Right cardiac atrium (tissue), 5 donors: Measurements from ENCODE around the gene ALCAM. TPM values are rescaled to one million over a fixed set of nuclear protein-coding genes. Genes with fewer than 3 reads are reported as not detected.

Experiments
- ATAC-seq, 2 donors: fragments of 200-7000 bp; cut with Tn5 transposase; one replicate each; pipeline versions ENCODE4 v1.8.0 to v1.9.1; 2020; ENCODE audit warnings: moderate library complexity in 2 of 2, mild to moderate bottlenecking in 1 of 2
- DNase-seq, 3 donors: peaks; one replicate each; pipeline ENCODE4 v3.0.0-alpha.2; 2020
- H3K27ac ChIP-seq: one replicate; pipeline ENCODE4 v1.5.1; 2013; ENCODE audit warnings: mild to moderate bottlenecking, low read length, control low read depth, moderate library complexity
- H3K27me3 ChIP-seq: one replicate; pipeline ENCODE4 v1.6.1; 2013; ENCODE audit not compliant: control insufficient read depth, insufficient read depth
- H3K4me1 ChIP-seq: one replicate; pipeline ENCODE4 v1.6.1; 2013; ENCODE audit warnings: low read length; ENCODE audit not compliant: control insufficient read depth, insufficient read depth
- H3K4me3 ChIP-seq: one replicate; pipeline ENCODE4 v1.5.1; 2013; ENCODE audit warnings: low read length, control low read depth
- H3K9me3 ChIP-seq: one replicate; pipeline ENCODE4 v1.6.1; 2013; ENCODE audit warnings: low read length; ENCODE audit not compliant: control insufficient read depth
- WGBS: extraction: QIAGEN DNeasy Blood & Tissue Kit; methylation state at CpG from one replicate; pipeline ENCODE4 v1.1.7; 2013; 5-methylcytosine and 5-hydroxymethylcytosine counted together
- intact Hi-C, 4 donors: fragments of 100-400 bp; cut with DNase I; formaldehyde crosslinking; loops; one replicate each; pipeline versions ENCODE4 v1.11.0 to v1.14.0; 2022 to 2023
- polyA plus RNA-seq: library from polyadenylated mRNA; stranded (reverse); fragments of 200-250 nt; gene quantifications from one replicate; pipeline ENCODE4 v1.2.3, GENCODE V29; 2013
- total RNA-seq, 4 donors: library from RNA; stranded (reverse); fragmentation: NEBNext Ultra II Directional; extraction: Animal tissue kit (Norgen Biotek cat#: 25700); gene quantifications; one replicate each; pipeline ENCODE4 v1.2.1, GENCODE V29; 2021
- donor health status: healthy with polysubstance abuse.
- donor health status: DM: no; HTN: yes; CAD: no.
- donor health status: DM: no; HTN: no; CAD: no.
- donor health status: DM: no; HTN: yes; CAD: no; lungs with severe emphysema.
- donor health status: DM: yes; HTN: yes; CAD: no.

Gene ALCAM
- total and polyA plus RNA-seq, 5 donors, result 5.3 to 50.9 (median 14.4) TPM

DNA sequence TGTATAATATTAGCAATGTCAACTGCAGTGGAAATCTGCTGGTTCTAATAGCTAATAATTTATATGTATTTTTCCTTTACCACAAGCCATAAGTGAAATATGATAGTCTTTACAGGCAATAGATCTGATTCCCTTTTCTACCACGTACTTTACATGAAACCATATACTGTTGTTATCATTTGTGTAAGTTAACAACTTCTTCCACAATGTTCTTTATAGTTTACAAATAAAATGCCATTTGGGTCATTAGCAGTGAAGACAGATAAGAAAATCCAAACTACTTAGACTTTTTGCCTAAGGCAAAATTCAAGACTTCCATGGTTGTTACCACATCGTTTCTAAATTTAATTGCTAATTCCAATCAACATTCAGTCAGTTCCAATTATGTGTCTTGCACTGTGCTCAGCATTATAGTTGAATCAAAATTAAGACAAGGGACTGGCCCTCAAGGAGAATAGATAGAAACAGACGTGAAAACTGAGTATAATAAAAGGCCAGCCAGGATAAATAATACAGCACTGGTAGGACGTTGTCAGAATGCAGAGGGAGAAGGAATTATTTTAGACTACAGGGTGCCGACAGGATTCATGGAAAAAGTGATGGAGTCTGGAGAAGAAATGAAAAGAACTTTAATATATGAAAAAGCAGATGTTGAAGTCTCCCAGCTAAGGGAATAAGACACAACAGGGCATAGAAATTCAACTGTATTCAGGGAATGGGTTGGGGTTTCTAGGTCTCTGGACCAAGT is 249.8 kb downstream of the ALCAM start:
- 39% methylated on average over 5 of the region's 5 CpGs for WGBS
- Histone ChIP-seq H3K4me1 (no peaks in the 10 kb centered on the region), H3K9me3 (no peaks in the 10 kb centered on the region), H3K27ac (no peak overlapping the region), H3K4me3 (no peak overlapping the region), H3K27me3 (no peaks in the 10 kb centered on the region)
- ATAC-seq (no peak), DNase-seq (no peak)
- intact Hi-C loops, result no loop called here

DNA sequence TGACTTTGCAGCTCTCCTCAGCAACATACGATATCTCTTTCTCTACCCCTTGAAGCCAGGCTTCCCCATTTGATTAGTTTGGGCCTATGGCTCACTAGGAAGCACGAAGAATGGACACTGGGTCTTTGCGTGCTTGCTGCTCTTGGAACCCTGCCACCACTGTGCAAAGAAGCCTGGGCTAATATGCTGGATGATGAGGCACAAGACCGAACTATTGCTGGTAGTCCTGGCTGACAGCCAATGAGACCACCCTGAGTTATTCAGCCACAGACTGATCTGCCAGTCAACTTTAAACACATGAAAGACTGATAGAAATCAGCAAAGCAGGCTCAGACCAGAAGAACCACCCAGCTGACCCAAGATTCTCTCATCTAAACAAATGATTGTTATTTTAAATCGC is 251.8 kb downstream of the ALCAM start:
- WGBS, result 79% methylated on average over 5 of the region's 5 CpGs
- ATAC-seq (no peak), DNase-seq (no peak)
- intact Hi-C loops, result no loop called here
- Histone ChIP-seq H3K27ac (no peak overlapping the region), H3K27me3 (no peaks in the 10 kb centered on the region), H3K9me3 (no peaks in the 10 kb centered on the region), H3K4me3 (no peak overlapping the region), H3K4me1 (no peaks in the 10 kb centered on the region)

DNA sequence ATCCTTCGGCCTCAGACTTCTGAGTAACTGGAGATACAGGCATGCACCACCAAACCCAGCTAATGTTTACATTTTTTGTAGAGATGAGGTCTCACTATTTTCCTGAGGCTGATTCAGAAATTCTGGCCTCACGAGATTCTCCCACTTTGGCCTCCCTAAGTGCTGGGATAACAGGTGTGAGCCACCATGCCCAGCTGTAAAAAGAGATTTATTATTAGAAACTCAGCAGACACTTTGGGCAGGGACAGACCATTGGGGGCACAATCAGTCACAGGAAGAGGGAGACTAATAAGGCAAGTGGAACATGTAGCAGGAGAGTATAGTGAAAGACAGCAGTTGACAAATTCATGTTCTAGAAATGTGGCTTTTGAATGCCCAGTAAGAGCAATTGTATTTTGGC is 252.9 kb downstream of the ALCAM start:
- 93% methylated on average over 2 of the region's 2 CpGs for WGBS
- H3K27ac ChIP-seq, result no peak overlapping the region

DNA sequence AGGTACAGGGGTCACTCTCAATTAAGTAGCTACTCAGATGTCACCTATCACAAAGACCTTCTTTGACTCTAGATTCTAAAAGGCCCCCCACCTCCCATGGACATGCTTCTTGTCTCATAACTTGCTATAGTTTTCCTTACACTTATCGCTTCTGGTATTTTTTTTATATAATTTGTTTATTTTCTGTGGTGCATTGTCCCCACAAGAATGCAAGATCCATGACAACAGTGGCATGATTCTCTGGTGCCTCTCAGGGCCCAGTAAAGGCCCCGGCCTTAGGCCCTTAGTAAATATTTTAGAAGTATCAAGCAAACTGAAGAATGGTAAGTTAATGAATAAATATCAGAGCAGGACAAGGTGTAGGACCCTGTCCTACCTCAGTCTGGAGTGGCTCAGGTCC is 253.5 kb downstream of the ALCAM start:
- WGBS, result 93% methylated on average over 2 of the region's 2 CpGs
- no peak for ATAC-seq
- no peak overlapping the region for H3K27ac ChIP-seq
- intact Hi-C loops, result no loop called here
- no peaks in the 10 kb centered on the region for H3K27me3 ChIP-seq
- H3K4me1 ChIP-seq, result no peaks in the 10 kb centered on the region
- H3K4me3 ChIP-seq, result no peak overlapping the region
- no peaks in the 10 kb centered on the region for H3K9me3 ChIP-seq
- no peak for DNase-seq

More for the DNA sequence above, 252.9 kb downstream of the ALCAM start:
- no peaks in the 10 kb centered on the region for H3K27me3 ChIP-seq
- no peak overlapping the region for H3K4me3 ChIP-seq
- intact Hi-C loops, result no loop called here
- no peak for DNase-seq
- no peak for ATAC-seq
- no peaks in the 10 kb centered on the region for H3K9me3 ChIP-seq
- H3K4me1 ChIP-seq, result no peaks in the 10 kb centered on the region

DNA sequence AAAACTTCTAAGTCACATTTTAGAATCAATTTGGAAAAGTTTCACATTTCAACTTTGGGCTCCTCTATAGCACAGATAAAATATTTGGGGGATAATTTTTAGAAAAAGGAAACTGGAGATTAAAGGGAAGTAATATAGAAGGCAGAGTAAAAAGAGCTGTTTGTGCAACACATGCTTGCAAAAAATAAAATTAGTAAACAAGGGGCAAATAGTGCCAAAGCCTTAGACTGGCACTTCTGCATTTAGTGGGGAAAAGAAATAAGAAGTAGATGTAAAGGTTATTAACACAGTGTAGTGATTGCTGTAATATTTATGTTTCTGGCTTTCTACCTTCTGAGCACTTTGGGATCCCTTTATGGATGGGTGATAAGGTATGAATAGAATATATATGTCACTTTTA is 255.5 kb downstream of the ALCAM start:
- no peaks in the 10 kb centered on the region for H3K4me1 ChIP-seq
- no peak overlapping the region for H3K4me3 ChIP-seq
- no peaks in the 10 kb centered on the region for H3K9me3 ChIP-seq
- no peak overlapping the region for H3K27ac ChIP-seq
- H3K27me3 ChIP-seq, result no peaks in the 10 kb centered on the region
- intact Hi-C loops, result no loop called here
- DNase-seq (no peak), ATAC-seq (no peak)
